ENCODE measurements around the gene EP400.
"Not testable (repeated sequence)": the region's sequence is repeated elsewhere in the genome, so short reads cannot be mapped to it uniquely, and the experiment has no call there.

EP400 gene

GRCh38 chr12:131985510-131985875, 35.8 kb downstream of the EP400 start:
- H3K27me3 ChIP-seq (replicated peaks; ENCODE audit: control insufficient read depth, insufficient read depth, low read length); H3K9ac ChIP-seq (ENCODE audit: low read length); DNase-seq (ENCODE audit: low read depth); H3K4me3 ChIP-seq (ENCODE audit: low read length); H3K9me3 ChIP-seq (ENCODE audit: control insufficient read depth, low read length): not testable (repeated sequence)
- H3K36me3 ChIP-seq (ENCODE audit: control insufficient read depth, insufficient read depth, low read length, severe bottlenecking) = peaks cover 76% of the 10 kb centered on the region
- H3K4me1 ChIP-seq (ENCODE audit: control insufficient read depth, insufficient read depth, low read length) = peaks cover 12% of the 10 kb centered on the region

- no peak overlapping the region for H3K4me3 ChIP-seq (ENCODE audit: low read length)
- peaks cover 12% of the 10 kb centered on the region for H3K4me1 ChIP-seq (ENCODE audit: control insufficient read depth, insufficient read depth, low read length)
- H3K9ac ChIP-seq (ENCODE audit: low read length) = no peak overlapping the region
- no peak for DNase-seq (ENCODE audit: low read depth)
- no peaks in the 10 kb centered on the region for H3K9me3 ChIP-seq (ENCODE audit: control insufficient read depth, low read length)
- H3K36me3 ChIP-seq (ENCODE audit: control insufficient read depth, insufficient read depth, low read length, severe bottlenecking) = peaks cover 77% of the 10 kb centered on the region
- H3K27me3 ChIP-seq (replicated peaks; ENCODE audit: control insufficient read depth, insufficient read depth, low read length) = no peaks in the 10 kb centered on the region
Observed at GRCh38 chr12:131986361-131986760, 36.6 kb downstream of the EP400 start.

- H3K27me3 ChIP-seq (replicated peaks; ENCODE audit: control insufficient read depth, insufficient read depth, low read length) = no peaks in the 10 kb centered on the region
- H3K9me3 ChIP-seq (ENCODE audit: control insufficient read depth, low read length) = no peaks in the 10 kb centered on the region
- peaks cover 74% of the 10 kb centered on the region for H3K36me3 ChIP-seq (ENCODE audit: control insufficient read depth, insufficient read depth, low read length, severe bottlenecking)
- peaks cover 12% of the 10 kb centered on the region for H3K4me1 ChIP-seq (ENCODE audit: control insufficient read depth, insufficient read depth, low read length)
- no peak for DNase-seq (ENCODE audit: low read depth)
- H3K9ac ChIP-seq (ENCODE audit: low read length) = no peak overlapping the region
- H3K4me3 ChIP-seq (ENCODE audit: low read length) = no peak overlapping the region
Observed at GRCh38 chr12:131986910-131987309, 37.2 kb downstream of the EP400 start.

GRCh38 chr12:131987552-131987951, 37.8 kb downstream of the EP400 start:
- Histone ChIP-seq H3K36me3 (ENCODE audit: control insufficient read depth, insufficient read depth, low read length, severe bottlenecking) (peaks cover 74% of the 10 kb centered on the region), H3K9me3 (ENCODE audit: control insufficient read depth, low read length) (no peaks in the 10 kb centered on the region), H3K4me3 (ENCODE audit: low read length) (no peak overlapping the region), H3K27me3 (replicated peaks; ENCODE audit: control insufficient read depth, insufficient read depth, low read length) (no peaks in the 10 kb centered on the region), H3K9ac (ENCODE audit: low read length) (no peak overlapping the region), H3K4me1 (ENCODE audit: control insufficient read depth, insufficient read depth, low read length) (peaks cover 12% of the 10 kb centered on the region)
- no peak for DNase-seq (ENCODE audit: low read depth)

- Histone ChIP-seq H3K36me3 (ENCODE audit: control insufficient read depth, insufficient read depth, low read length, severe bottlenecking) (peaks cover 76% of the 10 kb centered on the region), H3K9ac (ENCODE audit: low read length) (no peak overlapping the region), H3K4me1 (ENCODE audit: control insufficient read depth, insufficient read depth, low read length) (peaks cover 12% of the 10 kb centered on the region), H3K27me3 (replicated peaks; ENCODE audit: control insufficient read depth, insufficient read depth, low read length) (no peaks in the 10 kb centered on the region), H3K9me3 (ENCODE audit: control insufficient read depth, low read length) (no peaks in the 10 kb centered on the region), H3K4me3 (ENCODE audit: low read length) (no peak overlapping the region)
- no peak for DNase-seq (ENCODE audit: low read depth)
Observed at GRCh38 chr12:131988054-131988796, 38.5 kb downstream of the EP400 start.

- Histone ChIP-seq H3K4me3 (ENCODE audit: low read length) (no peak overlapping the region), H3K9me3 (ENCODE audit: control insufficient read depth, low read length) (no peaks in the 10 kb centered on the region), H3K4me1 (ENCODE audit: control insufficient read depth, insufficient read depth, low read length) (peaks cover 12% of the 10 kb centered on the region), H3K36me3 (ENCODE audit: control insufficient read depth, insufficient read depth, low read length, severe bottlenecking) (peaks cover 80% of the 10 kb centered on the region), H3K9ac (ENCODE audit: low read length) (no peak overlapping the region), H3K27me3 (replicated peaks; ENCODE audit: control insufficient read depth, insufficient read depth, low read length) (no peaks in the 10 kb centered on the region)
- no peak for DNase-seq (ENCODE audit: low read depth)
Observed at GRCh38 chr12:131989021-131989420, 39.3 kb downstream of the EP400 start.

- H3K4me1 ChIP-seq (ENCODE audit: control insufficient read depth, insufficient read depth, low read length) = peaks cover 12% of the 10 kb centered on the region
- H3K4me3 ChIP-seq (ENCODE audit: low read length) = no peak overlapping the region
- peaks cover 88% of the 10 kb centered on the region for H3K36me3 ChIP-seq (ENCODE audit: control insufficient read depth, insufficient read depth, low read length, severe bottlenecking)
- H3K9ac ChIP-seq (ENCODE audit: low read length) = no peak overlapping the region
- no peaks in the 10 kb centered on the region for H3K9me3 ChIP-seq (ENCODE audit: control insufficient read depth, low read length)
- DNase-seq (ENCODE audit: low read depth) = no peak
- H3K27me3 ChIP-seq (replicated peaks; ENCODE audit: control insufficient read depth, insufficient read depth, low read length) = no peaks in the 10 kb centered on the region
Observed at GRCh38 chr12:131990066-131990979, 40.6 kb downstream of the EP400 start.

- DNase-seq (ENCODE audit: low read depth) = no peak
- H3K9me3 ChIP-seq (ENCODE audit: control insufficient read depth, low read length) = no peaks in the 10 kb centered on the region
- H3K9ac ChIP-seq (ENCODE audit: low read length) = no peak overlapping the region
- H3K27me3 ChIP-seq (replicated peaks; ENCODE audit: control insufficient read depth, insufficient read depth, low read length) = no peaks in the 10 kb centered on the region
- H3K4me1 ChIP-seq (ENCODE audit: control insufficient read depth, insufficient read depth, low read length) = peaks cover 12% of the 10 kb centered on the region
- no peak overlapping the region for H3K4me3 ChIP-seq (ENCODE audit: low read length)
- H3K36me3 ChIP-seq (ENCODE audit: control insufficient read depth, insufficient read depth, low read length, severe bottlenecking) = peaks cover 90% of the 10 kb centered on the region
Observed at GRCh38 chr12:131990980-131991305, 41.2 kb downstream of the EP400 start.

GRCh38 chr12:131991816-131992430, 42.2 kb downstream of the EP400 start:
- H3K9me3 ChIP-seq (ENCODE audit: control insufficient read depth, low read length) = no peaks in the 10 kb centered on the region
- H3K36me3 ChIP-seq (ENCODE audit: control insufficient read depth, insufficient read depth, low read length, severe bottlenecking) = peaks cover 87% of the 10 kb centered on the region
- DNase-seq (ENCODE audit: low read depth) = no peak

GRCh38 chr12:131994589-131994988, 44.8 kb downstream of the EP400 start:
- DNase-seq (ENCODE audit: low read depth) = no peak
- no peaks in the 10 kb centered on the region for H3K9me3 ChIP-seq (ENCODE audit: control insufficient read depth, low read length)
- H3K4me3 ChIP-seq (ENCODE audit: low read length) = no peak overlapping the region
- H3K36me3 ChIP-seq (ENCODE audit: control insufficient read depth, insufficient read depth, low read length, severe bottlenecking) = peaks cover 77% of the 10 kb centered on the region
- no peak overlapping the region for H3K9ac ChIP-seq (ENCODE audit: low read length)
- H3K4me1 ChIP-seq (ENCODE audit: control insufficient read depth, insufficient read depth, low read length) = no peaks in the 10 kb centered on the region
- no peaks in the 10 kb centered on the region for H3K27me3 ChIP-seq (replicated peaks; ENCODE audit: control insufficient read depth, insufficient read depth, low read length)

More at GRCh38 chr12:131991816-131992430, 42.2 kb downstream of the EP400 start:
- Histone ChIP-seq H3K4me3 (ENCODE audit: low read length) (no peak overlapping the region), H3K27me3 (replicated peaks; ENCODE audit: control insufficient read depth, insufficient read depth, low read length) (no peaks in the 10 kb centered on the region), H3K9ac (ENCODE audit: low read length) (no peak overlapping the region), H3K4me1 (ENCODE audit: control insufficient read depth, insufficient read depth, low read length) (peaks cover 12% of the 10 kb centered on the region)

- H3K4me3 ChIP-seq (ENCODE audit: low read length) = no peak overlapping the region
- DNase-seq (ENCODE audit: low read depth) = no peak
- H3K36me3 ChIP-seq (ENCODE audit: control insufficient read depth, insufficient read depth, low read length, severe bottlenecking) = peaks cover 41% of the 10 kb centered on the region
- H3K27me3 ChIP-seq (replicated peaks; ENCODE audit: control insufficient read depth, insufficient read depth, low read length) = no peaks in the 10 kb centered on the region
- H3K9me3 ChIP-seq (ENCODE audit: control insufficient read depth, low read length) = no peaks in the 10 kb centered on the region
- H3K9ac ChIP-seq (ENCODE audit: low read length) = no peak overlapping the region
- H3K4me1 ChIP-seq (ENCODE audit: control insufficient read depth, insufficient read depth, low read length) = peaks cover 12% of the 10 kb centered on the region
Observed at GRCh38 chr12:132000286-132000872, 50.6 kb downstream of the EP400 start.

All from adipocyte (in vitro differentiated cells).